ENCODE data around the gene LMAN1L. TPM values are rescaled to one million over a fixed set of nuclear protein-coding genes. Genes with fewer than 3 reads are reported as not detected.

Gene LMAN1L
- total RNA-seq, 4 donors from 2014 or later: 0.29 to 1.3 TPM; not detected in 2

- TF ChIP-seq CTCF (IDR thresholded peaks at IDR 0.05) (no peak), POLR2A (IDR thresholded peaks at IDR 0.05) (no peak)
- WGBS, 2 donors: 72 to 73% methylated on average over 10 of the region's 10 CpGs
- DNase-seq (ENCODE audit: low spot score in 2 of 2): no peak
- H3K4me3 ChIP-seq (ENCODE audit: low read depth, poor library complexity, severe bottlenecking): no peak overlapping the region
- intact Hi-C loops (cut with DNase I; ENCODE audit: low total_unique reads): no loop called here
Measured at GRCh38 chr15:74815121-74815934, 2.7 kb downstream of the LMAN1L start.

DNA sequence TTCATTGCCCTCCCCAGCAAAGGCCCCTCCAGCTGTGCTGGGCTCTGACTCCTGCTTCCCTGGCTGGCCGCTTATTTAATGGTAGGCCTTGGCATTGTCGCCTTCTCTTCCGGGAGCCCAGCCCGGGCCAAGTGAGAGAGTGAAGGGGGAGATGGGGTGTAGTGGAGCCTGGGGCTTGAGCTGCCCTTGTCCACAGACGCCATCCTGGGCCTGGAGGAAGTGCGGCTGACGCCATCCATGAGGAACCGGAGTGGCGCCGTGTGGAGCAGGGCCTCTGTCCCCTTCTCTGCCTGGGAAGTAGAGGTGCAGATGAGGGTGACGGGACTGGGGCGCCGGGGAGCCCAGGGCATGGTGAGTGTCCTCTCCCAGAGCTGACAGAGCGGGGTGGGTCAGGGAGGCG, 3.3 kb downstream of the LMAN1L start:
- WGBS, 2 donors: 84 to 93% methylated on average over 15 of the region's 15 CpGs
- TF ChIP-seq CTCF (IDR thresholded peaks at IDR 0.05): no peak
- intact Hi-C loops (cut with DNase I; ENCODE audit: low total_unique reads): no loop called here
- DNase-seq (ENCODE audit: low spot score in 2 of 2): no peak
- H3K4me3 ChIP-seq (ENCODE audit: low read depth, poor library complexity, severe bottlenecking): no peak overlapping the region

DNA sequence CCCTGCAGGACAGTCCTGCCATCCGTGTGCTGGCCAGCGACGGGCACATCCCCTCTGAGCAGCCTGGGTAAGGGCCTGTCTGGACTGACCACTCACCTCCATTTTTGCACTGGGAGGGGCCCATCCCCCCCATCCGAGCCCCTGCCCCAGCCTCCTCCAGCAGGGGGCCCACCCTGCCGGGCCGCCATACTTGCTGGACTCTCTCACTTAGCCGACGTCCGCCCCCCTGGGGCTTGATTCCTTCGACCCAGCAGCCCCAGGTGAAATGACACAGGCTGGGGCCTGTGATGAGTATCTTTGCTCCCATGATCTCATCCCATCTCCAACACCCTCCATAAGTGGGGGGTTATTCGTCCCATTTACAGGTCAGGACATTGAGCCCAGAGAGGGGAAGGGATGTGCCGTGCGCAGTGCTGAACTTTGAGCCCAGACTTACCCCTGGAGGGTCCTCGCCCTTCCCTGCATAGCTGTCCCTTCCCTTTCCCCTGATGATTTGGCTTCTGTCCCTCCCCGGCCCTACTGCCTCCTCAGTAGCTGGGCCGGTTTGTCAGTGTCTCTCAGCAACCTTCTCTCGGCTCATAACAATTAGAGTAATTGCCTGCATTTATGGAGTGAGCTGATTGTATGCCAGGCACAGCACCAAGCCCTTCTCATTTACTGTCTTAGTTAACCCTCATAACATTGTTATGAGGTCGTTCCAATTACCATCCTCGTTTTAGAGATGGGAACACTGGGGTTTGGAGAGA, 4.2 kb downstream of the LMAN1L start:
- 42 to 47% methylated on average over 18 of the region's 19 CpGs for WGBS, 2 donors
- intact Hi-C loops (cut with DNase I; ENCODE audit: low total_unique reads): no loop called here
- no peak overlapping the region for H3K4me3 ChIP-seq (ENCODE audit: low read depth, poor library complexity, severe bottlenecking)
- TF ChIP-seq CTCF (IDR thresholded peaks at IDR 0.05): no peak
- no peak for TF ChIP-seq POLR2A (IDR thresholded peaks at IDR 0.05)
- DNase-seq (ENCODE audit: low spot score in 2 of 2): no peak

- H3K4me3 ChIP-seq (ENCODE audit: low read depth, poor library complexity, severe bottlenecking): no peak overlapping the region
- 15 to 26% methylated on average over 6 to 9 of the region's 9 CpGs for WGBS, 2 donors
- TF ChIP-seq POLR2A (IDR thresholded peaks at IDR 0.05): no peak
- TF ChIP-seq CTCF (IDR thresholded peaks at IDR 0.05): no peak
- intact Hi-C loops (cut with DNase I; ENCODE audit: low total_unique reads): no loop called here
- no peak for DNase-seq (ENCODE audit: low spot score in 2 of 2)
Measured at GRCh38 chr15:74817370-74817737, 4.7 kb downstream of the LMAN1L start.

DNA sequence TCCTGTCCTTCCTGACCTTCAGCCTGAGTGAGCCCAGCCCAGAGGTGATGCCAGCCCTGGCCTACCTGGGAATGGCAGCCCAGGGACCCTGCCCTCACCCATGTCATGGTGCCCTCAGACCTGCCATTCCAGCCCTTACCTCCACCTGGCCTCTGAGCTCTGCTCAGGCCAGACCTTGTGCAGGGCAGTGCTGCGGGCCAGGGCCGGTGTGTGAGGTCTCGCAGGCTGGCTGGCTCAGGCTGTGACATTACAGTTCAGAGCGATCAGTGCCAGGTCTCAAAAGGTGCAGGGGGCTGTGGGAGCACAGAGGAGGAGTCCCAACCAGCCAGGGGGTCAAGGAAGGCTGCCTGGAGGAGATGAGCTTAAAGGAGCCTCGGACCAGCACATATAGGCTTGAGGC, 7.4 kb downstream of the LMAN1L start:
- DNase-seq (ENCODE audit: low spot score in 2 of 2): no peak
- TF ChIP-seq POLR2A (IDR thresholded peaks at IDR 0.05) (no peak), CTCF (IDR thresholded peaks at IDR 0.05) (no peak)
- intact Hi-C loops (cut with DNase I; ENCODE audit: low total_unique reads): no loop called here
- WGBS, 2 donors: 81 to 85% methylated on average over 5 of the region's 5 CpGs
- no peak overlapping the region for H3K4me3 ChIP-seq (ENCODE audit: low read depth, poor library complexity, severe bottlenecking)
